ENCODE data around the gene THAP7. TPM values are rescaled to one million over a fixed set of nuclear protein-coding genes. Genes with fewer than 3 reads are reported as not detected.

THAP7 gene
- total and polyA plus RNA-seq, 2 donors (not counting 3 experiments of a cell fraction or from before 2014, with no cell fraction given): 13.5 to 24.4 TPM

GRCh38 chr22:21015466-21016006, 13.6 kb upstream of the THAP7 start:
- H3K4me3 ChIP-seq (replicated peaks in 1 of 3; ENCODE audit: insufficient read depth in 1 of 3, low read depth in 1 of 3, low read length in 3 of 3): no peak overlapping the region
- H3K4me2 ChIP-seq (ENCODE audit: insufficient read depth, low read length): no peak overlapping the region

More at GRCh38 chr22:21015466-21016006, 13.6 kb upstream of the THAP7 start:
- Histone ChIP-seq H3K27ac (ENCODE audit: insufficient read depth, low read depth, low read length) (no peak overlapping the region), H3K4me1 (ENCODE audit: control insufficient read depth, extremely low read depth, insufficient read depth, low read length) (peaks cover 13% of the 10 kb centered on the region), H3K79me2 (ENCODE audit: control insufficient read depth, insufficient read depth, low read length) (no peaks in the 10 kb centered on the region), H3K9me3 (replicated peaks; ENCODE audit: control insufficient read depth, insufficient read depth, low read length) (no peaks in the 10 kb centered on the region), H3K9me1 (replicated peaks; ENCODE audit: control insufficient read depth, extremely low read depth, insufficient read depth, low read length) (no peaks in the 10 kb centered on the region), H3K36me3 (ENCODE audit: control insufficient read depth in 2 of 2, extremely low read depth in 1 of 2, insufficient read depth in 2 of 2, low read length in 2 of 2) (no peaks in the 10 kb centered on the region), H3K27me3 (ENCODE audit: control insufficient read depth in 2 of 2, insufficient read depth in 2 of 2, low read length in 2 of 2) (no peaks in the 10 kb centered on the region), H4K20me1 (replicated peaks; ENCODE audit: control insufficient read depth, extremely low read depth, insufficient read depth, low read length) (no peaks in the 10 kb centered on the region), H3K9ac (replicated peaks; ENCODE audit: extremely low read depth, insufficient read depth, low read length) (no peak overlapping the region), H2AFZ (ENCODE audit: low read depth, low read length) (no peak overlapping the region)
- ChIA-PET CTCF (interaction anchor here (1.0 to 1.8 kb wide), 2 partner anchors 12 to 130 kb away, joined by 3 to 5 read pairs; no protein-coding TSS in a partner anchor), POLR2A (no interaction called here)
- BruUV-seq (replicated peaks): no TSS peak
- no peak for FAIRE-seq
- no peak for DNase-seq (ENCODE audit: low read depth, low spot score)
- intact Hi-C loops (cut with micrococcal nuclease) (loop anchor here (2.0 kb wide), 1 partner anchor 29 kb away; the partner anchor contains the start of gene LRRC74B), dilution Hi-C loops (cut with MboI; ENCODE audit: extremely low pct_ligation_motif_present, low sequenced_read_pairs) (no loop called here)
- TF ChIP-seq MYC (IDR thresholded peaks at IDR 0.05; ENCODE audit: low read depth, low read length) (no peak), EZH2 (IDR thresholded peaks at IDR 0.05; ENCODE audit: borderline replicate concordance, low read depth, low read length, severe bottlenecking) (no peak), GATA2 (IDR thresholded peaks at IDR 0.05; ENCODE audit: insufficient read depth, insufficient read length, low read depth, low read length) (no peak), POLR2A (IDR thresholded peaks at IDR 0.05; ENCODE audit: low read depth, low read length) (no peak), JUN (IDR thresholded peaks at IDR 0.05; ENCODE audit: borderline replicate concordance, insufficient read depth, insufficient read length, low read depth) (no peak), CTCF (IDR thresholded peaks at IDR 0.05; ENCODE audit: extremely low read depth in 1 of 2, insufficient read depth in 1 of 2, low read depth in 1 of 2, low read length in 2 of 2) (no peak), POLR2AphosphoS5 (IDR thresholded peaks at IDR 0.05; ENCODE audit: insufficient read depth, low read depth, low read length) (no peak), MAX (IDR thresholded peaks at IDR 0.05; ENCODE audit: insufficient read depth, insufficient read length) (no peak), FOS (IDR thresholded peaks at IDR 0.05; ENCODE audit: borderline replicate concordance, insufficient read depth, low read length) (no peak)

Measured in endothelial cell of umbilical vein (primary cell).